Retina (tissue), 1 donor: ENCODE results near the gene ANKRD11.
"Not testable (repeated sequence)": the region's sequence is repeated elsewhere in the genome, so short reads cannot be mapped to it uniquely, and the experiment has no call there.

Source experiments
- DNase-seq: peaks from one replicate; pipeline ENCODE4 v3.0.0-alpha.2; 2016

Gene ANKRD11

GRCh38 chr16:89277049-89277448 is 213.3 kb downstream of the ANKRD11 start:
- DNase-seq, result no peak

GRCh38 chr16:89275837-89276720 is 214.3 kb downstream of the ANKRD11 start:
- no peak for DNase-seq

- no peak for DNase-seq
Measured at GRCh38 chr16:89275284-89275584, 215.1 kb downstream of the ANKRD11 start.

GRCh38 chr16:89274561-89275283 is 215.6 kb downstream of the ANKRD11 start:
- DNase-seq, result no peak

- DNase-seq, result no peak
Measured at GRCh38 chr16:89273741-89274472, 216.5 kb downstream of the ANKRD11 start.

- DNase-seq, result no peak
Measured at GRCh38 chr16:89272631-89273030, 217.7 kb downstream of the ANKRD11 start.

GRCh38 chr16:89270666-89271345 is 219.6 kb downstream of the ANKRD11 start:
- no peak for DNase-seq

- no peak for DNase-seq
Measured at GRCh38 chr16:89269805-89270665, 220.3 kb downstream of the ANKRD11 start.

GRCh38 chr16:89268987-89269735 is 221.2 kb downstream of the ANKRD11 start:
- no peak for DNase-seq

- no peak for DNase-seq
Measured at GRCh38 chr16:89268585-89268984, 221.8 kb downstream of the ANKRD11 start.

GRCh38 chr16:89267746-89268145 is 222.6 kb downstream of the ANKRD11 start:
- DNase-seq, result not testable (repeated sequence)

GRCh38 chr16:89266521-89267134 is 223.7 kb downstream of the ANKRD11 start:
- no peak for DNase-seq

- DNase-seq, result no peak
Measured at GRCh38 chr16:89265647-89266046, 224.7 kb downstream of the ANKRD11 start.

- no peak for DNase-seq
Measured at GRCh38 chr16:89264800-89265550, 225.4 kb downstream of the ANKRD11 start.

- DNase-seq, result no peak
Measured at GRCh38 chr16:89261691-89262563, 228.4 kb downstream of the ANKRD11 start.

- DNase-seq, result not testable (repeated sequence)
Measured at GRCh38 chr16:89259901-89260300, 230.5 kb downstream of the ANKRD11 start.

- DNase-seq, result no peak
Measured at GRCh38 chr16:89257757-89258465, 232.4 kb downstream of the ANKRD11 start.

- DNase-seq, result peak; percentile 62
Measured at GRCh38 chr16:89257281-89257731, 233.1 kb downstream of the ANKRD11 start.
